Panc1 (cell line): ENCODE measurements around the gene FERMT3.

Experiments
- POLR2AphosphoS5 ChIP-seq: IDR thresholded peaks from 2 replicates; pipeline ENCODE4 v1.6.1; 2012; ENCODE audit warnings: mild to moderate bottlenecking, low read depth, low read length, moderate library complexity
- TCF7L2 ChIP-seq: IDR thresholded peaks from 2 replicates; pipeline ENCODE4 v1.6.1; 2011; ENCODE audit warnings: mild to moderate bottlenecking, low read depth, low read length, inconsistent platforms
- TF ChIP-seq, protein P1 (sequence below): fragments of 450-650 bp; IDR thresholded peaks from 2 replicates; pipeline ENCODE4 v1.5.1; 2017; ENCODE audit warnings: mild to moderate bottlenecking
- TF ChIP-seq, protein P2 (sequence below), 2 experiments: IDR thresholded peaks; 2 replicates each; pipeline ENCODE4 v1.6.1; 2011 to 2012; ENCODE audit warnings: low read depth in 2 of 2, control low read depth in 1 of 2, low read length in 1 of 2, mild to moderate bottlenecking in 1 of 2, moderate library complexity in 1 of 2; ENCODE audit not compliant: insufficient read depth in 1 of 2

DNA sequence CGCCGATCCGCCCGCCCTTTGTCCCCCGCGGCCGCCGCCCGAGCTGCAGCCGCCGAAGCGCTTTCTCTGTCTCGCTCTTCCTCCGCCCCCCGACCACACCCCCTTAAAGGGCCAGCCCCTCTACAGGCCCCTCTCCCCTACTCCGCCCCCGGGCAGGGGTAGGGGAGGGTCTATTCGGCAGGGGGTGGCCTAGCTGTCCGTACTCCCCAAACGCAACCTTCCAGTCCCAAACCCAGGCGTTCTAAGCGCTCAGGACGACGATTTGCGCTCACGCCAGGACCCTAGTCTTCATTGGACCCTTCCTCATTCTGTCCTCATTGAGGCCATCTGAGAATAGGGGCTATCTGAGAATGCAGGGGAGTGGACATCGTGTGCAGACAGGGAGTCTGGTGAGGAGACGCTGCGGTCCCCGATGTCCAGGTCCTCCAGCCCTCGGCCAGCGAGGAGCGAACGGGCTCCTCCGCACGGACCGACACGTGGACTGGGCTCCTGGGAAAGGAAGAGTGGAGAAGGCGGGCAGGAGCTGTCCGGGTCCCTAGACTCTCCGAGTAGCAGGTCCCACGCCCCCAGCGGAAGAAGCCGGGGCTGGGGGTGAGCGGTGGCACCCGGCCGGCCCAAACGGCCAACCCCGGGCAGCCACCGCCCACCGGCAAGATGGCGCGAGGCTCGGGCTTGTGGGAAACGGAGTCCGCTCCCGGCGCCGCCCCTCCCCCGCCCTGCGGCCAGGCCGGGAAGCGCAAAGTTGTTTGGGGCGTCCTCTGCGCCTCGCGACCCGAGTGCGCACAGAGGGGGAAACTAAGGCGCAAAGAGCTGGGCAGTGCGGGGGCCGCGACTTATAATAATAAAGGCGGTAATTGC, 40.6 kb downstream of the FERMT3 start, which contains the start of gene PPP1R14B:
- TF ChIP-seq, protein P1, sequence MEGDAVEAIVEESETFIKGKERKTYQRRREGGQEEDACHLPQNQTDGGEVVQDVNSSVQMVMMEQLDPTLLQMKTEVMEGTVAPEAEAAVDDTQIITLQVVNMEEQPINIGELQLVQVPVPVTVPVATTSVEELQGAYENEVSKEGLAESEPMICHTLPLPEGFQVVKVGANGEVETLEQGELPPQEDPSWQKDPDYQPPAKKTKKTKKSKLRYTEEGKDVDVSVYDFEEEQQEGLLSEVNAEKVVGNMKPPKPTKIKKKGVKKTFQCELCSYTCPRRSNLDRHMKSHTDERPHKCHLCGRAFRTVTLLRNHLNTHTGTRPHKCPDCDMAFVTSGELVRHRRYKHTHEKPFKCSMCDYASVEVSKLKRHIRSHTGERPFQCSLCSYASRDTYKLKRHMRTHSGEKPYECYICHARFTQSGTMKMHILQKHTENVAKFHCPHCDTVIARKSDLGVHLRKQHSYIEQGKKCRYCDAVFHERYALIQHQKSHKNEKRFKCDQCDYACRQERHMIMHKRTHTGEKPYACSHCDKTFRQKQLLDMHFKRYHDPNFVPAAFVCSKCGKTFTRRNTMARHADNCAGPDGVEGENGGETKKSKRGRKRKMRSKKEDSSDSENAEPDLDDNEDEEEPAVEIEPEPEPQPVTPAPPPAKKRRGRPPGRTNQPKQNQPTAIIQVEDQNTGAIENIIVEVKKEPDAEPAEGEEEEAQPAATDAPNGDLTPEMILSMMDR = no peak
- no peak for TF ChIP-seq TCF7L2
- TF ChIP-seq, protein P2, sequence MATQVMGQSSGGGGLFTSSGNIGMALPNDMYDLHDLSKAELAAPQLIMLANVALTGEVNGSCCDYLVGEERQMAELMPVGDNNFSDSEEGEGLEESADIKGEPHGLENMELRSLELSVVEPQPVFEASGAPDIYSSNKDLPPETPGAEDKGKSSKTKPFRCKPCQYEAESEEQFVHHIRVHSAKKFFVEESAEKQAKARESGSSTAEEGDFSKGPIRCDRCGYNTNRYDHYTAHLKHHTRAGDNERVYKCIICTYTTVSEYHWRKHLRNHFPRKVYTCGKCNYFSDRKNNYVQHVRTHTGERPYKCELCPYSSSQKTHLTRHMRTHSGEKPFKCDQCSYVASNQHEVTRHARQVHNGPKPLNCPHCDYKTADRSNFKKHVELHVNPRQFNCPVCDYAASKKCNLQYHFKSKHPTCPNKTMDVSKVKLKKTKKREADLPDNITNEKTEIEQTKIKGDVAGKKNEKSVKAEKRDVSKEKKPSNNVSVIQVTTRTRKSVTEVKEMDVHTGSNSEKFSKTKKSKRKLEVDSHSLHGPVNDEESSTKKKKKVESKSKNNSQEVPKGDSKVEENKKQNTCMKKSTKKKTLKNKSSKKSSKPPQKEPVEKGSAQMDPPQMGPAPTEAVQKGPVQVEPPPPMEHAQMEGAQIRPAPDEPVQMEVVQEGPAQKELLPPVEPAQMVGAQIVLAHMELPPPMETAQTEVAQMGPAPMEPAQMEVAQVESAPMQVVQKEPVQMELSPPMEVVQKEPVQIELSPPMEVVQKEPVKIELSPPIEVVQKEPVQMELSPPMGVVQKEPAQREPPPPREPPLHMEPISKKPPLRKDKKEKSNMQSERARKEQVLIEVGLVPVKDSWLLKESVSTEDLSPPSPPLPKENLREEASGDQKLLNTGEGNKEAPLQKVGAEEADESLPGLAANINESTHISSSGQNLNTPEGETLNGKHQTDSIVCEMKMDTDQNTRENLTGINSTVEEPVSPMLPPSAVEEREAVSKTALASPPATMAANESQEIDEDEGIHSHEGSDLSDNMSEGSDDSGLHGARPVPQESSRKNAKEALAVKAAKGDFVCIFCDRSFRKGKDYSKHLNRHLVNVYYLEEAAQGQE (IDR thresholded peaks at IDR 0.05; ENCODE audit: insufficient read depth in 1 of 2, low read depth in 2 of 2, low read length in 1 of 2) = no peak
- TF ChIP-seq POLR2AphosphoS5 = peak; percentile 62; the same call in 1 of the 2 replicates
